NT2/D1 (cell line): Measurements from ENCODE around the gene SETD6.

Source experiments
- YY1 ChIP-seq: IDR thresholded peaks from 2 replicates; pipeline ENCODE4 v1.6.1; 2011; ENCODE audit not compliant: insufficient read length, insufficient read depth
- ZNF274 ChIP-seq: IDR thresholded peaks from 2 replicates; pipeline ENCODE4 v1.6.1; 2011; ENCODE audit warnings: mild to moderate bottlenecking, low read depth, low read length

- TF ChIP-seq YY1: no peak
- TF ChIP-seq ZNF274: no peak
These were observed 4.3 kb upstream of the SETD6 start for GRCh38 chr16:58510776-58511628.
